Measurements from ENCODE around the gene FAM228A.

Gene FAM228A

GRCh38 chr2:24231461-24231881, 56.6 kb downstream of the FAM228A start:
- DNase-seq = no peak

- DNase-seq = no peak
Measured at GRCh38 chr2:24233321-24233720, 58.5 kb downstream of the FAM228A start.

- no peak for DNase-seq
Measured at GRCh38 chr2:24237313-24237712, 62.5 kb downstream of the FAM228A start.

- DNase-seq = peak; percentile 69 to 83
Measured at GRCh38 chr2:24238158-24238557, 63.3 kb downstream of the FAM228A start.

- DNase-seq = no peak
Measured at GRCh38 chr2:24239553-24239952, 64.7 kb downstream of the FAM228A start.
